Kidney (tissue), 14 donors: ENCODE measurements around the gene THEMIS2. TPM values are rescaled to one million over a fixed set of nuclear protein-coding genes. Genes with fewer than 3 reads are reported as not detected.

ENCODE experiments used
- DNase-seq, 5 donors: peaks; one replicate each; pipeline ENCODE4 v3.0.0-alpha.2; 2013 to 2020
- FAIRE-seq: peaks from 2 replicates; lab custom pipeline; 2012; peaks lifted over from hg19 to GRCh38; lab: Jason Lieb, UNC
- H3K27ac ChIP-seq, 2 donors: one replicate each; pipeline ENCODE4 v1.7.0; 2013; ENCODE audit warnings: low read depth in 2 of 2, low read length in 2 of 2, inconsistent platforms in 1 of 2
- H3K27me3 ChIP-seq: one replicate; pipeline ENCODE4 v1.7.1; 2013; ENCODE audit warnings: low read length, inconsistent platforms; ENCODE audit not compliant: control insufficient read depth, insufficient read depth
- H3K36me3 ChIP-seq, 3 donors: one replicate each; pipeline versions ENCODE4 v1.7.0 to v1.7.1; 2013; ENCODE audit warnings: low read length in 3 of 3, control low read depth in 1 of 3, inconsistent platforms in 1 of 3; ENCODE audit not compliant: insufficient read depth in 3 of 3, control insufficient read depth in 2 of 3
- H3K4me1 ChIP-seq, 3 donors: one replicate each; pipeline versions ENCODE4 v1.7.0 to v1.7.1; 2013; ENCODE audit warnings: low read length in 3 of 3, inconsistent platforms in 1 of 3, low read depth in 1 of 3; ENCODE audit not compliant: control insufficient read depth in 2 of 3, insufficient read depth in 2 of 3
- H3K4me3 ChIP-seq, 3 donors: one replicate each; pipeline versions ENCODE4 v1.7.0 to v1.8.1; 2013; ENCODE audit warnings: low read length in 3 of 3, control low read depth in 1 of 3, inconsistent platforms in 1 of 3
- H3K9ac ChIP-seq, 3 donors: one replicate each; pipeline versions ENCODE4 v1.7.0 to v1.7.1; 2013; ENCODE audit warnings: low read length in 3 of 3, control low read depth in 1 of 3, inconsistent platforms in 1 of 3
- H3K9me3 ChIP-seq, 3 donors: one replicate each; pipeline versions ENCODE4 v1.7.0 to v1.7.1; 2013; ENCODE audit warnings: low read length in 3 of 3, control low read depth in 1 of 3, inconsistent platforms in 1 of 3; ENCODE audit not compliant: control insufficient read depth in 2 of 3, insufficient read depth in 1 of 3
- CTCF ChIP-seq: IDR thresholded peaks from 3 replicates; pipeline ENCODE4 v1.5.1; 2012; ENCODE audit warnings: mild to moderate bottlenecking, moderate library complexity, borderline replicate concordance; ENCODE audit not compliant: insufficient read depth; ENCODE audit errors: extremely low read depth
- intact Hi-C: fragments of 100-400 bp; cut with DNase I; formaldehyde crosslinking; loops from one replicate; pipeline ENCODE4 v1.11.1; 2022
- polyA plus RNA-seq: library from polyadenylated mRNA; stranded (reverse); fragments of 350-450 nt; fragmentation: Illumina TruSeq; extraction: RNeasy Lipid Tissue Mini Kit (QIAGEN cat#74804); gene quantifications from one replicate; pipeline ENCODE4 v1.2.3, GENCODE V29; 2014; ENCODE audit warnings: low read depth, low replicate concordance; ENCODE audit not compliant: insufficient read depth
- total RNA-seq: library from RNA; stranded (reverse); fragmentation: NEBNext Ultra II Directional; extraction: Animal tissue kit (Norgen Biotek cat#: 25700); gene quantifications from one replicate; pipeline ENCODE4 v1.2.1, GENCODE V29; 2021
- donor health status: control.
- donor health status: control.
- donor health status: control.
- donor health status: control.
- donor health status: control.
- donor health status: DM: yes; HTN: yes; CAD: no.
- donor health status: Normal renal cell carcinoma (clear cell type).

Gene THEMIS2
- total and polyA plus RNA-seq, 2 donors from 2014 or later: 5.2 to 47.2 TPM

GRCh38 chr1:27885114-27885528, 12.8 kb downstream of the THEMIS2 start:
- Histone ChIP-seq H3K36me3 (peaks cover 0 to 13% (median 0%) of the 10 kb centered on the region in 3 donors), H3K27ac (peak overlapping the region in 1 of 2 donors; percentile 70), H3K4me1 (no peaks in the 10 kb centered on the region), H3K4me3 (no peak overlapping the region), H3K27me3 (no peaks in the 10 kb centered on the region), H3K9ac (no peak overlapping the region), H3K9me3 (no peaks in the 10 kb centered on the region)
- DNase-seq: no peak
- no peak for TF ChIP-seq CTCF
- FAIRE-seq: no peak
- intact Hi-C loops: no loop called here

- DNase-seq (no peak), FAIRE-seq (no peak)
- no peaks in the 10 kb centered on the region for H3K4me1 ChIP-seq
- no peak for TF ChIP-seq CTCF
- intact Hi-C loops: no loop called here
- H3K9me3 ChIP-seq: no peaks in the 10 kb centered on the region
- H3K4me3 ChIP-seq: no peak overlapping the region
- no peak overlapping the region for H3K9ac ChIP-seq
- H3K36me3 ChIP-seq: peaks cover 0 to 13% (median 0%) of the 10 kb centered on the region in 3 donors
- peak overlapping the region in 1 of 2 donors; percentile 70 for H3K27ac ChIP-seq
- no peaks in the 10 kb centered on the region for H3K27me3 ChIP-seq
These were observed 13.4 kb downstream of the THEMIS2 start for GRCh38 chr1:27885621-27886352.

GRCh38 chr1:27886353-27886679, 14.0 kb downstream of the THEMIS2 start:
- Histone ChIP-seq H3K36me3 (peaks cover 0 to 16% (median 2%) of the 10 kb centered on the region in 3 donors), H3K9ac (no peak overlapping the region), H3K4me3 (no peak overlapping the region), H3K4me1 (no peaks in the 10 kb centered on the region), H3K27me3 (no peaks in the 10 kb centered on the region), H3K27ac (peak overlapping the region in 1 of 2 donors; percentile 65), H3K9me3 (no peaks in the 10 kb centered on the region)
- TF ChIP-seq CTCF: no peak
- intact Hi-C loops: no loop called here
- no peak for DNase-seq
- FAIRE-seq: no peak
